Posterior vena cava (tissue), 2 donors: ENCODE results near the gene ZNF613. TPM values are rescaled to one million over a fixed set of nuclear protein-coding genes. Genes with fewer than 3 reads are reported as not detected.
"Not testable (repeated sequence)": the region's sequence is repeated elsewhere in the genome, so short reads cannot be mapped to it uniquely, and the experiment has no call there.

Experiments
- DNase-seq: peaks from one replicate; pipeline ENCODE4 v3.0.0-alpha.2; 2020; ENCODE audit warnings: low spot score
- intact Hi-C, 2 donors: fragments of 100-400 bp; cut with DNase I; formaldehyde crosslinking; loops; one replicate each; pipeline versions ENCODE4 v1.14.1 to v1.14.2; 2022 to 2023
- total RNA-seq, 2 donors: library from RNA; stranded (reverse); fragmentation: NEBNext Ultra II Directional; extraction: Animal tissue kit (Norgen Biotek cat#: 25700); gene quantifications; one replicate each; pipeline ENCODE4 v1.2.1, GENCODE V29; 2021
- donor health status: DM: yes; HTN: yes; CAD: no.
- donor health status: DM: yes; HTN: yes; CAD: no.

The ZNF613 gene
- total RNA-seq, 2 donors from 2014 or later: 6.7 to 7.0 TPM

- intact Hi-C loops: loop anchor here in 1 of 2 donors (1.0 kb wide), 1 partner anchor 38 kb away; no protein-coding TSS in a partner anchor
- no peak for DNase-seq
Observed at GRCh38 chr19:51926426-51926783, 867 bp upstream of the ZNF613 start.

DNA sequence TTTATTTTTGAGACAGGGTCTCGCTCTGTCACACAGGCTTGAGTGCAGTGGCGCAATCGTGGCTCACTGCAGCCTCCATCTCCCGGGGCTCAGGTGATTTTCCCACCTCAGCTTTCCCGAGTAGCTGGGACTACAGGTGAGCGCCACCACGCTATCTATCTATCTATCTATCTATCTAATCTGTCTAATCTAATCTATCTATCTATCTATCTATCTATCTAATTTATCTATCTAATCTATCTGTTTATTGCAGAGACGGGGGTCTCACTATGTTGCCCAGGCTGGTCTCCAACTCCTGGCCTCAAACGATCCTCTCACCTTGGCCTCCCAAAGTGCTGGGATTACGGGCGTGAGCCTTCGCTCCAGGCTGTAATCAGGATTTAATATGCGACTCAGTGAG is 587 bp downstream of the ZNF613 start:
- DNase-seq: no peak
- intact Hi-C loops: no loop called here

DNA sequence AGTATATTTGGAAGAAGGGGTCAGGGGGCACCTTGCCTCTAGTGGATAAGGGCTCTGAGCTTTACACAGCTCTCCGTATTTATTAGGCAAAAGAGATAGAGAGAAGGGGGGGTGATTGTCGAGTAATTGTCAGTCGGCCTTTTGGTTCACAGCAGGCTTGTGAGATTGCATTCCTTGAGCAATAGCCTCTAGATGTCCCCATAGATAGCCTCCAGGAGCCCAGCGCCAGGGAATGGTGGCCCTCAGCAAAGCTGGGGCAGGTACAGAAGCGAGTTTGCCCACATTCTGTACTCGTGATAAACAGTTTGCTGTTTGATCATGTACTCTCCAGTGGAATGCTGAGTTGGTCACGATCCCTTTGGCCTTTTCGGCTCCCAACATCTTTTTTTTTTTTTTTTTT is 4.6 kb downstream of the ZNF613 start:
- intact Hi-C loops: no loop called here
- DNase-seq: no peak

- intact Hi-C loops: no loop called here
- DNase-seq: no peak
Observed at GRCh38 chr19:51938936-51939335, 11.7 kb downstream of the ZNF613 start.

DNA sequence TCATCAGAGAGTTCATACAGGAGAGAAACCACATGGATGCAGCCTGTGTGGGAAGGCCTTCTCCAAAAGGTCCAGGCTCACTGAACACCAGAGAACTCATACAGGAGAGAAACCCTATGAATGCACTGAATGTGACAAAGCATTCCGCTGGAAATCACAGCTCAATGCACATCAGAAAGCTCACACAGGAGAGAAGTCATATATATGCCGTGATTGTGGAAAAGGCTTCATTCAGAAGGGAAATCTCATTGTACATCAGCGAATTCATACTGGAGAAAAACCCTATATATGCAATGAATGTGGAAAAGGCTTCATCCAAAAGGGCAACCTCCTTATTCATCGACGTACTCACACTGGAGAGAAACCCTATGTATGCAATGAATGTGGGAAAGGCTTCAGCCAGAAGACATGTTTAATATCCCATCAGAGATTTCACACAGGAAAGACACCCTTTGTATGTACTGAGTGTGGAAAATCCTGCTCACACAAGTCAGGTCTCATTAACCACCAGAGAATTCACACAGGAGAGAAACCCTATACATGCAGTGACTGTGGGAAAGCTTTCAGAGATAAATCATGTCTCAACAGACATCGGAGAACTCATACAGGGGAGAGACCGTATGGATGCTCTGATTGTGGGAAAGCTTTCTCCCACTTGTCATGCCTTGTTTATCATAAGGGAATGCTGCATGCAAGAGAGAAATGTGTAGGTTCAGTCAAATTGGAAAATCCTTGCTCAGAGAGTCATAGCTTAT is 17.7 kb downstream of the ZNF613 start:
- intact Hi-C loops: no loop called here
- DNase-seq: no peak

GRCh38 chr19:51946602-51947001 is 19.3 kb downstream of the ZNF613 start:
- no peak for DNase-seq
- intact Hi-C loops: no loop called here

- DNase-seq: no peak
- intact Hi-C loops: loop anchor here in 1 of 2 donors (1.0 kb wide), 1 partner anchor 48 kb away; no protein-coding TSS in a partner anchor
Observed at GRCh38 chr19:51948975-51949374, 21.7 kb downstream of the ZNF613 start.

- intact Hi-C loops: not testable (repeated sequence)
Observed at GRCh38 chr19:51957846-51958245, 30.6 kb downstream of the ZNF613 start.

DNA sequence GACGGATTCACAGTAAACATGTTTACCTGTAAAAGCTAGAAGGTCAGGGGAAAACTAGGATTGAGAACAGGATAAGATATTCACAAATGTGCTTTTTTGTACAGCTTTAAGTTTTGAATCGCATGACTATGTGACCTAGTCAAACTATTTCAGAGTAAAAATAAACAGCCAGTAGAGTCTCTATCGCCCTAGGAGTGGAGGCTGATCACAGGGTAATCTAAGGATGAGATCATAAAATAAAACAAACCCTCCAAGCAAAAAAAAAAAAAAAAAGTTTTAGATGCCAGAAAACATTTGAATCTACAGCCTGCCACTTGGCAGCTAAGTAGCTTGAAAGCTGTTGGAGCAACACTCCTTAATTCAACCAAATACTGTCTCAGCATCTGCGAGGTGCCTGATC is 32.5 kb downstream of the ZNF613 start:
- no peak for DNase-seq
- intact Hi-C loops: no loop called here

More at GRCh38 chr19:51957846-51958245, 30.6 kb downstream of the ZNF613 start:
- not testable (repeated sequence) for DNase-seq

GRCh38 chr19:51960621-51961233 is 33.5 kb downstream of the ZNF613 start:
- DNase-seq, intact Hi-C loops: not testable (repeated sequence)

DNA sequence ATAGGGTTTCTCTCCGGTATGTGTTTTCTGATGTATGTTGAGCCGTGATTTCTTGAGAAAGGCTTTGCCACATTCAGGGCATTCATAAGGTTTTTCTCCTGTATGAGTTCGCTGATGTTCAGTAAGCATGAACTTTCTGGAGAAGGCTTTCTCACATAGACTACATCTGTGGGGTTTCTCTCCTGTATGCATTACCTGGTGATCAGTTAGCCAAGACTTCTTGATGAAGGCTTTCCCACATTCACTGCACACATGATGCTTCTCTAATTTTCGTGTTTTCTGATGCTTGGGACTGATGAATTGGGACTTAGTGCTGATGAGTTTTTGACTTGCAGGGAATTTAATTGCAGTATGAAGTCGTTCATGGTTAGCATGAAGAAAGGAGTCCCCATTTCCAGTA is 38.3 kb downstream of the ZNF613 start:
- intact Hi-C loops: no loop called here
- DNase-seq: no peak

GRCh38 chr19:51970718-51971117 is 43.4 kb downstream of the ZNF613 start:
- intact Hi-C loops: no loop called here
- DNase-seq: no peak

GRCh38 chr19:51971624-51972023 is 44.4 kb downstream of the ZNF613 start:
- no peak for DNase-seq
- intact Hi-C loops: no loop called here

GRCh38 chr19:51975787-51976186 is 48.5 kb downstream of the ZNF613 start:
- intact Hi-C loops, DNase-seq: not testable (repeated sequence)

GRCh38 chr19:51976852-51977251 is 49.6 kb downstream of the ZNF613 start:
- intact Hi-C loops: no loop called here
- no peak for DNase-seq

DNA sequence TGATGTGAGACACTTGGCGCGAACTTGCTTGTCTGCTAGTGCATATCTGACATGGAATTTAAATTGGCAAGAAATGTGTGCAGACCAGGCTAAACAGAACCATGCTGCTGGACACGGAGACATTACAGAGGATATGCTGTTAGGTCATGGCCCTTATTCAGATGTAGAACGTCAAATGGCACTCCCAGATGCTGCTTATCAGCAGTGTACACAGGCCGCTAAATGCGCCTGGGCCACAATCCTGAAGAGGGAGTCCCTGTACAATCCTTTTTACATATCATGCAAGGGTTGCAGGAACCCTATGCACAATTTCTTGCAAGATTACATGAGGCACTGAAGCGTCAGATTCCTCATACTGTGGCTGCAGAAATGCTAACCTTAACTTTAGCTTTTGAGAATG is 50.1 kb downstream of the ZNF613 start:
- no peak for DNase-seq
- intact Hi-C loops: no loop called here

- intact Hi-C loops: no loop called here
- no peak for DNase-seq
Observed at GRCh38 chr19:51978882-51979281, 51.6 kb downstream of the ZNF613 start.

- intact Hi-C loops: no loop called here
- DNase-seq: no peak
Observed at GRCh38 chr19:51980116-51980736, 53.0 kb downstream of the ZNF613 start.

DNA sequence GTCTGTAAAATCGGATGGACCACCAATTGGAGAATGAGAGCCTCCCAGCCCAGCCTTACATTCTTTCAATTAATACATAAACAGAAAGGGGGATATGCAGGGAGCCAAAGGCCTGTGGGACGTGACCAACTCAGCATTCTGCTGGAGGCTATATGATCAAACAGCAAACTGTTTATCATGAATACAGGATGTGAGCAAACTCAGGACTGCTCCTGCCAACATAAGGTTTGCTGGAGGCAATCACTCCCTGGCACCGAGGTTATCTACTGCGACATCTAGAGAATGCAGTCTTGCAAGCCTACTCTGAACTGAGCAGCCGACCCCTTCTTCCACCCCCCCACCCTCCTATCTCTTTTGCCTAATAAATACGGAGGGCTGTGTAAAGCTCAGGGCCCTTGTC is 53.7 kb downstream of the ZNF613 start:
- intact Hi-C loops, DNase-seq: not testable (repeated sequence)

DNA sequence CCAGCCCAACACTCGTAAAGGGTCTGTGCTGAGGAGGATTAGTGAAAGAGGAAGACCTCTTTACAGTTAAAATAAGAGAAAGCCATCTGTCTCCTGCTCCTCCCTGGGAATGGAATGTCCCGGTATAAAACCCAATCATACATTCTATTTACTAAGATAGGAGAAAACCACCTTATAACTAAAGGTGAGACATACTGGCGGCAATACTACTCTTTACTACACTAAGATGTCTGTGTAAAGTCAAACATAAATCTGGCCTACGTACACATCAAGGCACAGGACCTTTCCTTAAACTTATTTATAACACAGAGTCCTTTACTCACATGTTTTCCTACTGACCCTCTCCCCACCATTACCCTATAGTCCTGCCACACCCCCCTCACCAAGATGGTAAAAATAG is 56.1 kb downstream of the ZNF613 start:
- no peak for DNase-seq
- intact Hi-C loops: no loop called here
